ENCODE data around the gene KLF1.
A peak's percentile ranks its signal among the peaks of the same experiment; 100 is the strongest.

KLF1 gene

DNA sequence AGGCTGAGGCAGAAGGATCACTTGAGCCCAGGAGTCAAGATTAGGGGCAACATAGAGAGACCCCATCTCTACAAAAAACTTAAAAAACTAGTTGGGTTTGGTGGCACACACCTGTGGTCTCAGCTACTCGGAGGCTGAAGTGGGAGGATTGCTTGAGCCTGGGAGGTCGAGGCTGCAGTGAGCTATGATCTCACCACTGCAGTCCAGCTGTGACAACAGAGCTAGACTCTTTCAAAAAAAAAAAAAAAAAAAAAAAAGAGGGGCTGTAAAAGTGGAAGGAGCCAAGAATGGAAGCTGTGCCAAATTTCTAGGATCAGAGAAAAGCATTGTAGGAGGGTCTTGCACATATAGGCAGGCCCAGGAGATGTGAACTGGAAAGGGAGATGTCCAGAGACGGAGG is 15.3 kb downstream of the KLF1 start:
- Histone ChIP-seq H3K4me3 (ENCODE audit: low read depth, low read length) (no peak overlapping the region), H3K36me3 (ENCODE audit: control insufficient read depth in 2 of 2, insufficient read depth in 1 of 2, low read length in 2 of 2) (peaks cover 0 to 33% of the 10 kb centered on the region in 2 experiments; a peak in 2 of 3 replicates), H3K9me3 (ENCODE audit: control insufficient read depth, insufficient read depth, low read depth, low read length) (no peaks in the 10 kb centered on the region), H3K27ac (ENCODE audit: extremely low read depth, low read depth, low read length) (no peak overlapping the region), H3K4me1 (ENCODE audit: control insufficient read depth, insufficient read depth, low read length) (peaks cover 4% of the 10 kb centered on the region)
- ChIA-PET POLR2A (interaction anchor here (2.7 kb wide), 1 partner anchor 9 kb away, joined by 21 read pairs; the partner anchor contains the start of gene DNASE2), CTCF (interaction anchor here (0.5 to 1.0 kb wide), 2 partner anchors 13 to 23 kb away, joined by 3 to 4 read pairs; no protein-coding TSS in a partner anchor)
- TF ChIP-seq, protein P1, sequence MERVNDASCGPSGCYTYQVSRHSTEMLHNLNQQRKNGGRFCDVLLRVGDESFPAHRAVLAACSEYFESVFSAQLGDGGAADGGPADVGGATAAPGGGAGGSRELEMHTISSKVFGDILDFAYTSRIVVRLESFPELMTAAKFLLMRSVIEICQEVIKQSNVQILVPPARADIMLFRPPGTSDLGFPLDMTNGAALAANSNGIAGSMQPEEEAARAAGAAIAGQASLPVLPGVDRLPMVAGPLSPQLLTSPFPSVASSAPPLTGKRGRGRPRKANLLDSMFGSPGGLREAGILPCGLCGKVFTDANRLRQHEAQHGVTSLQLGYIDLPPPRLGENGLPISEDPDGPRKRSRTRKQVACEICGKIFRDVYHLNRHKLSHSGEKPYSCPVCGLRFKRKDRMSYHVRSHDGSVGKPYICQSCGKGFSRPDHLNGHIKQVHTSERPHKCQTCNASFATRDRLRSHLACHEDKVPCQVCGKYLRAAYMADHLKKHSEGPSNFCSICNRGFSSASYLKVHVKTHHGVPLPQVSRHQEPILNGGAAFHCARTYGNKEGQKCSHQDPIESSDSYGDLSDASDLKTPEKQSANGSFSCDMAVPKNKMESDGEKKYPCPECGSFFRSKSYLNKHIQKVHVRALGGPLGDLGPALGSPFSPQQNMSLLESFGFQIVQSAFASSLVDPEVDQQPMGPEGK (tag by site-specific recombination; IDR thresholded peaks at IDR 0.05), result no peak
- TF ChIP-seq ZNF362 (tag by site-specific recombination; IDR thresholded peaks at IDR 0.05), result peak; percentile 66; the same call in 1 of the 2 replicates
- TF ChIP-seq ZNF211 (tag by site-specific recombination; IDR thresholded peaks at IDR 0.05; ENCODE audit: low read depth), result no peak
- no peak for TF ChIP-seq ZBTB26 (tag by site-specific recombination; optimal IDR thresholded peaks at IDR 0.05)
- no peak for TF ChIP-seq ZNF785 (tag by site-specific recombination; IDR thresholded peaks at IDR 0.05)
- peak; percentile 26; the same call in 1 of the 2 replicates for TF ChIP-seq GLIS1 (tag by site-specific recombination; IDR thresholded peaks at IDR 0.05)
- TF ChIP-seq, protein P2, sequence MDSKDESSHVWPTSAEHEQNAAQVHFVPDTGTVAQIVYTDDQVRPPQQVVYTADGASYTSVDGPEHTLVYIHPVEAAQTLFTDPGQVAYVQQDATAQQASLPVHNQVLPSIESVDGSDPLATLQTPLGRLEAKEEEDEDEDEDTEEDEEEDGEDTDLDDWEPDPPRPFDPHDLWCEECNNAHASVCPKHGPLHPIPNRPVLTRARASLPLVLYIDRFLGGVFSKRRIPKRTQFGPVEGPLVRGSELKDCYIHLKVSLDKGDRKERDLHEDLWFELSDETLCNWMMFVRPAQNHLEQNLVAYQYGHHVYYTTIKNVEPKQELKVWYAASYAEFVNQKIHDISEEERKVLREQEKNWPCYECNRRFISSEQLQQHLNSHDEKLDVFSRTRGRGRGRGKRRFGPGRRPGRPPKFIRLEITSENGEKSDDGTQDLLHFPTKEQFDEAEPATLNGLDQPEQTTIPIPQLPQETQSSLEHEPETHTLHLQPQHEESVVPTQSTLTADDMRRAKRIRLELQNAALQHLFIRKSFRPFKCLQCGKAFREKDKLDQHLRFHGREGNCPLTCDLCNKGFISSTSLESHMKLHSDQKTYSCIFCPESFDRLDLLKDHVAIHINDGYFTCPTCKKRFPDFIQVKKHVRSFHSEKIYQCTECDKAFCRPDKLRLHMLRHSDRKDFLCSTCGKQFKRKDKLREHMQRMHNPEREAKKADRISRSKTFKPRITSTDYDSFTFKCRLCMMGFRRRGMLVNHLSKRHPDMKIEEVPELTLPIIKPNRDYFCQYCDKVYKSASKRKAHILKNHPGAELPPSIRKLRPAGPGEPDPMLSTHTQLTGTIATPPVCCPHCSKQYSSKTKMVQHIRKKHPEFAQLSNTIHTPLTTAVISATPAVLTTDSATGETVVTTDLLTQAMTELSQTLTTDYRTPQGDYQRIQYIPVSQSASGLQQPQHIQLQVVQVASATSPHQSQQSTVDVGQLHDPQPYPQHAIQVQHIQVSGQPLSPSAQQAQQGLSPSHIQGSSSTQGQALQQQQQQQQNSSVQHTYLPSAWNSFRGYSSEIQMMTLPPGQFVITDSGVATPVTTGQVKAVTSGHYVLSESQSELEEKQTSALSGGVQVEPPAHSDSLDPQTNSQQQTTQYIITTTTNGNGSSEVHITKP (tag by site-specific recombination; IDR thresholded peaks at IDR 0.05), result peak; percentile 30
- TF ChIP-seq ZNF37A (tag by site-specific recombination; IDR thresholded peaks at IDR 0.05), result no peak
- TF ChIP-seq ZFP37 (tag by site-specific recombination; IDR thresholded peaks at IDR 0.05), result no peak
- TF ChIP-seq, protein P3, sequence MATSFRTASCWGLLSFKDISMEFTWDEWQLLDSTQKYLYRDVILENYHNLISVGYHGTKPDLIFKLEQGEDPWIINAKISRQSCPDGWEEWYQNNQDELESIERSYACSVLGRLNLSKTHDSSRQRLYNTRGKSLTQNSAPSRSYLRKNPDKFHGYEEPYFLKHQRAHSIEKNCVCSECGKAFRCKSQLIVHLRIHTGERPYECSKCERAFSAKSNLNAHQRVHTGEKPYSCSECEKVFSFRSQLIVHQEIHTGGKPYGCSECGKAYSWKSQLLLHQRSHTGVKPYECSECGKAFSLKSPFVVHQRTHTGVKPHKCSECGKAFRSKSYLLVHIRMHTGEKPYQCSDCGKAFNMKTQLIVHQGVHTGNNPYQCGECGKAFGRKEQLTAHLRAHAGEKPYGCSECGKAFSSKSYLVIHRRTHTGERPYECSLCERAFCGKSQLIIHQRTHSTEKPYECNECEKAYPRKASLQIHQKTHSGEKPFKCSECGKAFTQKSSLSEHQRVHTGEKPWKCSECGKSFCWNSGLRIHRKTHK (tag by site-specific recombination; IDR thresholded peaks at IDR 0.05), result no peak
- no peak for TF ChIP-seq ZNF24 (tag by site-specific recombination; IDR thresholded peaks at IDR 0.05)
- no peak for TF ChIP-seq ZSCAN5A (tag by site-specific recombination; IDR thresholded peaks at IDR 0.05)
- no peak for TF ChIP-seq ZBTB7A (tag by site-specific recombination; IDR thresholded peaks at IDR 0.05; ENCODE audit: low read depth)
- no peak for TF ChIP-seq BCL11A (tag by site-specific recombination; IDR thresholded peaks at IDR 0.05; ENCODE audit: low read depth)
- peak; percentile 42; the same call in 1 of the 2 replicates for TF ChIP-seq ZNF629 (tag by site-specific recombination; IDR thresholded peaks at IDR 0.05)
- TF ChIP-seq KLF10 (tag by site-specific recombination; IDR thresholded peaks at IDR 0.05), result no peak
- no peak for TF ChIP-seq ZNF776 (tag by site-specific recombination; IDR thresholded peaks at IDR 0.05; ENCODE audit: borderline replicate concordance)
- no peak for TF ChIP-seq ZNF157 (tag by site-specific recombination; IDR thresholded peaks at IDR 0.05)
- no peak for TF ChIP-seq MYNN (tag by site-specific recombination; IDR thresholded peaks at IDR 0.05; ENCODE audit: borderline replicate concordance)
- TF ChIP-seq ZBTB21 (tag by site-specific recombination; IDR thresholded peaks at IDR 0.05), result peak; percentile 68
- peak; percentile 10; the same call in 1 of the 2 replicates for TF ChIP-seq ZEB2 (tag by site-specific recombination; IDR thresholded peaks at IDR 0.05)

All from HEK293 (cell line).